Upper lobe of left lung (tissue), 4 donors: ENCODE results near the gene NRM.

Experiments used
- CTCF ChIP-seq, 6 experiments: fragments of 450-650 bp in 4 of 6; fragments of 200-600 bp in 2 of 6; sonication (generic) in 2 of 6; IDR thresholded peaks; one replicate each; pipeline ENCODE4 v1.5.1; 2016 to 2019; ENCODE audit warnings: antibody characterized with exemption in 6 of 6
- EP300 ChIP-seq, 4 donors: sonication (generic); formaldehyde crosslinking; IDR thresholded peaks; one replicate each; pipeline ENCODE4 v1.5.1; 2017; ENCODE audit warnings: antibody characterized with exemption in 4 of 4, control low read depth in 2 of 4
- POLR2A ChIP-seq, 4 donors: fragments of 450-650 bp; IDR thresholded peaks; one replicate each; pipeline ENCODE4 v1.5.1; 2016 to 2017; ENCODE audit warnings: antibody characterized with exemption in 4 of 4, mild to moderate bottlenecking in 2 of 4
- POLR2AphosphoS5 ChIP-seq, 2 donors: sonication (generic); formaldehyde crosslinking; IDR thresholded peaks; one replicate each; pipeline ENCODE4 v1.5.1; 2017; ENCODE audit warnings: antibody characterized with exemption in 2 of 2

GRCh38 chr6:30664994-30665767, 25.6 kb downstream of the NRM start:
- no peak for TF ChIP-seq POLR2AphosphoS5 (IDR thresholded peaks at IDR 0.05)
- no peak for TF ChIP-seq CTCF (IDR thresholded peaks at IDR 0.05)
- TF ChIP-seq POLR2A (IDR thresholded peaks at IDR 0.05), result no peak
- TF ChIP-seq EP300 (IDR thresholded peaks at IDR 0.05), result no peak
